GM12878 (cell line): ENCODE data around the gene RRM2. TPM values are rescaled to one million over a fixed set of nuclear protein-coding genes. Genes with fewer than 3 reads are reported as not detected.

Experiments
- ATAC-seq: fragments of 200-7000 bp; cut with Tn5 transposase; 3 replicates; pipeline ENCODE4 v1.9.1; 2020; ENCODE audit warnings: mild to moderate bottlenecking, moderate library complexity
- BruUV-seq: library from RNA; stranded (reverse); fragments of 400-500 nt; replicated peaks from 2 replicates; lab custom pipeline; 2021; lab: Mats Ljungman, UMichigan
- CTCF ChIA-PET: fragments of 300-600 bp; sonication (Branson Sonifier 250); formaldehyde crosslinking; extraction: SDS; loops from one replicate; lab custom pipeline; 2021; ENCODE audit warnings: inconsistent platforms; lab: Yijun Ruan, JAX
- POLR2A ChIA-PET: fragments of 350-600 bp; formaldehyde crosslinking; extraction: SDS; loops from one replicate; lab custom pipeline; 2021; ENCODE audit warnings: inconsistent platforms; lab: Charles Lee
- RAD21 ChIA-PET: fragments of 300-600 bp; sonication (Branson Sonifier 250); formaldehyde crosslinking; loops from one replicate; lab custom pipeline; 2023; ENCODE audit warnings: antibody characterized with exemption; ENCODE audit not compliant: unreplicated experiment; lab: Charles Lee
- SMC1A ChIA-PET: fragments of 300-600 bp; sonication (Branson Sonifier 250); formaldehyde crosslinking; loops from one replicate; lab custom pipeline; 2023; ENCODE audit not compliant: unreplicated experiment, uncharacterized antibody; lab: Charles Lee
- DNase-seq: peaks from one replicate; pipeline ENCODE4 v3.0.0-alpha.2; 2011; ENCODE audit warnings: low read depth, low spot score
- FAIRE-seq: peaks from 3 replicates; lab custom pipeline; 2011; peaks lifted over from hg19 to GRCh38; lab: Jason Lieb, UNC
- H2AFZ ChIP-seq: 2 replicates; pipeline ENCODE4 v1.6.0; 2011; ENCODE audit warnings: low read depth, low read length, control low read depth; ENCODE audit not compliant: control insufficient read depth
- H3K27ac ChIP-seq: 2 replicates; pipeline ENCODE4 v1.5.1; 2011; ENCODE audit warnings: control low read depth; ENCODE audit not compliant: control insufficient read depth, insufficient read depth
- H3K27me3 ChIP-seq, 2 experiments: replicated peaks in 1 of 2; 2 replicates each; pipeline versions ENCODE4 v1.6.0 to v1.6.1; 2011; ENCODE audit warnings: low read length in 1 of 2; ENCODE audit not compliant: control insufficient read depth in 2 of 2, insufficient read depth in 2 of 2
- H3K36me3 ChIP-seq, 2 experiments: 2 replicates each; pipeline ENCODE4 v1.5.1; 2011; ENCODE audit warnings: low read length in 1 of 2; ENCODE audit not compliant: control insufficient read depth in 2 of 2, insufficient read depth in 2 of 2
- H3K4me1 ChIP-seq: 2 replicates; pipeline ENCODE4 v1.6.1; 2011; ENCODE audit warnings: mild to moderate bottlenecking, low read length, moderate library complexity, mixed read lengths; ENCODE audit not compliant: control insufficient read depth, insufficient read depth
- H3K4me2 ChIP-seq: 2 replicates; pipeline ENCODE4 v1.6.0; 2011; ENCODE audit warnings: control low read depth; ENCODE audit not compliant: control insufficient read depth, insufficient read depth
- H3K4me3 ChIP-seq: fragments of 200-600 bp; sonication (generic); 2 replicates; pipeline ENCODE4 v1.5.1; 2016
- H3K79me2 ChIP-seq: 2 replicates; pipeline ENCODE4 v1.6.0; 2011; ENCODE audit warnings: low read length; ENCODE audit not compliant: control insufficient read depth, insufficient read depth
- H3K9ac ChIP-seq: 2 replicates; pipeline ENCODE4 v1.8.0; 2011; ENCODE audit warnings: low read length, control low read depth, mixed read lengths; ENCODE audit not compliant: control insufficient read depth, insufficient read depth
- H3K9me3 ChIP-seq: replicated peaks from 3 replicates; pipeline ENCODE4 v1.5.1; 2011; ENCODE audit warnings: mild to moderate bottlenecking, low read length; ENCODE audit not compliant: control insufficient read depth, insufficient read depth
- H4K20me1 ChIP-seq: 2 replicates; pipeline ENCODE4 v1.6.0; 2011; ENCODE audit not compliant: control insufficient read depth, insufficient read depth
- ATF7 ChIP-seq: fragments of 450-650 bp; IDR thresholded peaks from 2 replicates; pipeline ENCODE4 v1.6.1; 2016; ENCODE audit warnings: low read depth, mild to moderate bottlenecking
- BCL11A ChIP-seq: IDR thresholded peaks from 2 replicates; pipeline ENCODE4 v1.6.1; 2011; ENCODE audit warnings: low read depth, low read length
- CREM ChIP-seq: IDR thresholded peaks from 2 replicates; pipeline ENCODE4 v1.6.1; 2014; ENCODE audit warnings: antibody characterized with exemption, low read depth
- HDAC6 ChIP-seq: fragments of 200-600 bp; sonication (generic); IDR thresholded peaks from one replicate; pipeline ENCODE4 v1.8.0; 2017; ENCODE audit warnings: antibody characterized with exemption; ENCODE audit not compliant: unreplicated experiment
- HDGF ChIP-seq: fragments of 450-650 bp; IDR thresholded peaks from 2 replicates; pipeline ENCODE4 v1.6.1; 2016; ENCODE audit warnings: antibody characterized with exemption
- IKZF1 ChIP-seq: fragments of 450-650 bp; conservative IDR thresholded peaks from 2 replicates; pipeline ENCODE4 v1.6.1; 2017; ENCODE audit warnings: antibody characterized with exemption, mild to moderate bottlenecking
- MEF2B ChIP-seq: fragments of 450-650 bp; IDR thresholded peaks from 2 replicates; pipeline ENCODE4 v1.6.1; 2018; ENCODE audit warnings: mild to moderate bottlenecking, moderate library complexity; ENCODE audit not compliant: partially characterized antibody, poor library complexity, severe bottlenecking
- NFIC ChIP-seq: IDR thresholded peaks from 2 replicates; pipeline ENCODE4 v1.6.1; 2012; ENCODE audit warnings: low read depth, mild to moderate bottlenecking, inconsistent platforms, low read length, moderate library complexity
- POLR2AphosphoS2 ChIP-seq: IDR thresholded peaks from 2 replicates; pipeline ENCODE4 v1.6.1; 2011; ENCODE audit warnings: low read depth, mild to moderate bottlenecking, low read length, improper control_type of control experiment, moderate library complexity
- POU2F2 ChIP-seq: IDR thresholded peaks from 3 replicates; pipeline ENCODE4 v1.6.1; 2011; ENCODE audit warnings: low read depth, mild to moderate bottlenecking, low read length, borderline replicate concordance
- RUNX3 ChIP-seq: IDR thresholded peaks from 2 replicates; pipeline ENCODE4 v1.6.1; 2012; ENCODE audit warnings: low read length, inconsistent platforms
- SP1 ChIP-seq: IDR thresholded peaks from one replicate; pipeline ENCODE4 v1.6.1; 2011; ENCODE audit warnings: low read depth, low read length
- SPI1 ChIP-seq: IDR thresholded peaks from 2 replicates; pipeline ENCODE4 v1.6.1; 2011; ENCODE audit warnings: low read depth, mild to moderate bottlenecking, low read length, moderate library complexity, borderline replicate concordance; ENCODE audit not compliant: insufficient read depth
- SRF ChIP-seq, 2 experiments: IDR thresholded peaks; 2 replicates each; pipeline ENCODE4 v1.6.1; 2011; ENCODE audit warnings: low read depth in 2 of 2, low read length in 2 of 2, mild to moderate bottlenecking in 1 of 2, moderate library complexity in 1 of 2
- ZNF217 ChIP-seq: fragments of 450-650 bp; IDR thresholded peaks from 2 replicates; pipeline ENCODE4 v1.6.1; 2017; ENCODE audit warnings: antibody characterized with exemption, mild to moderate bottlenecking
- ZNF592 ChIP-seq: fragments of 450-650 bp; IDR thresholded peaks from 2 replicates; pipeline ENCODE4 v1.6.1; 2017; ENCODE audit warnings: mild to moderate bottlenecking, moderate library complexity
- WGBS: methylation state at CpG from one replicate; pipeline ENCODE4 v1.1.6; 2016; ENCODE audit warnings: low lambda C conversion rate; ENCODE audit not compliant: insufficient replicate concordance, insufficient coverage; ENCODE audit errors: missing lambda C conversion rate; 5-methylcytosine and 5-hydroxymethylcytosine counted together
- in situ Hi-C: fragments of 300-500 bp; cut with MboI; formaldehyde crosslinking; loops from 9 replicates; pipeline ENCODE4 v1.14.3; 2018; ENCODE audit warnings: mixed read lengths
- intact Hi-C: fragments of 100-400 bp; cut with micrococcal nuclease; formaldehyde crosslinking; loops from one replicate; pipeline ENCODE4 v1.14.2; 2022; ENCODE audit not compliant: unreplicated experiment
- polyA plus RNA-seq, 11 experiments: library from polyadenylated mRNA; depleted of rRNA in 4 of 11; unstranded in 6 of 11; stranded (reverse) in 5 of 11; fragments of >200 nt; fragmentation: Nextera tagmentation in 4 of 11; fragmentation: Illumina TruSeq in 1 of 11; extraction: Ambion mirVana in 4 of 11; extraction: Trizol in 1 of 11; gene quantifications; 1 replicate in 1 of 11; 2 replicates in 10 of 11; pipeline versions ENCODE4 v1.2.1 to v1.2.3, GENCODE V29; 2011 to 2016; ENCODE audit warnings: inconsistent platforms in 2 of 11, missing spikeins in 2 of 11, low read depth in 1 of 11
- total RNA-seq, 4 experiments: library from RNA; depleted of rRNA in 3 of 4; stranded (reverse); fragments of >200 nt in 3 of 4; fragmentation: Illumina TruSeq in 1 of 4; extraction: Trizol in 1 of 4; gene quantifications; 2 replicates each; pipeline versions ENCODE4 v1.2.1 to v1.2.3, GENCODE V29; 2013 to 2021

Gene RRM2
- total and polyA plus RNA-seq, 10 of the 15 experiments (the other 5 are each of a cell fraction or from before 2014, with no cell fraction given): 54.4 to 771 (median 159) TPM

GRCh38 chr2:10149635-10150034 is 27.1 kb downstream of the RRM2 start:
- peaks cover 0 to 18% of the 10 kb centered on the region in 2 experiments; a peak in 3 of 4 replicates for H3K36me3 ChIP-seq
- TF ChIP-seq ATF7 (no peak), HDGF (no peak), NFIC (no peak), SP1 (no peak), POLR2AphosphoS2 (no peak), POU2F2 (no peak), ZNF592 (no peak), HDAC6 (no peak), BCL11A (no peak), SRF (IDR thresholded peaks at IDR 0.05; ENCODE audit: low read depth in 2 of 2, low read length in 2 of 2) (no peak), IKZF1 (no peak), SPI1 (no peak), CREM (no peak), RUNX3 (no peak), MEF2B (no peak), ZNF217 (no peak)
- H3K9ac ChIP-seq: no peak overlapping the region
- ChIA-PET SMC1A (no interaction called here), CTCF (interaction anchor here (0.7 to 1.0 kb wide), 2 partner anchors 13 to 77 kb away, joined by 3 read pairs; no protein-coding TSS in a partner anchor), POLR2A (no interaction called here), RAD21 (no interaction called here)
- no peak for ATAC-seq
- 76% methylated on average over 3 of the region's 3 CpGs for WGBS
- no peaks in the 10 kb centered on the region for H3K4me1 ChIP-seq
- no peaks in the 10 kb centered on the region for H3K79me2 ChIP-seq
- no peak for FAIRE-seq
- no TSS peak for BruUV-seq
- H3K4me3 ChIP-seq: no peak overlapping the region
- H2AFZ ChIP-seq: no peak overlapping the region
- no peak for DNase-seq
- H3K4me2 ChIP-seq: no peak overlapping the region
- no peak overlapping the region for H3K27ac ChIP-seq
- no peaks in the 10 kb centered on the region for H3K27me3 ChIP-seq
- in situ Hi-C loops: no loop called here
- H4K20me1 ChIP-seq: no peaks in the 10 kb centered on the region
- intact Hi-C loops: no loop called here
- no peaks in the 10 kb centered on the region for H3K9me3 ChIP-seq
